Measurements from ENCODE around the gene MYH11. TPM values are rescaled to one million over a fixed set of nuclear protein-coding genes. Genes with fewer than 3 reads are reported as not detected.
"Not testable (repeated sequence)": the region's sequence is repeated elsewhere in the genome, so short reads cannot be mapped to it uniquely, and the experiment has no call there.

MYH11 gene
- total RNA-seq, 1 donor from 2014 or later: not detected

GRCh38 chr16:15757630-15758251, 99.1 kb downstream of the MYH11 start:
- intact Hi-C loops (cut with micrococcal nuclease): no loop called here

DNA sequence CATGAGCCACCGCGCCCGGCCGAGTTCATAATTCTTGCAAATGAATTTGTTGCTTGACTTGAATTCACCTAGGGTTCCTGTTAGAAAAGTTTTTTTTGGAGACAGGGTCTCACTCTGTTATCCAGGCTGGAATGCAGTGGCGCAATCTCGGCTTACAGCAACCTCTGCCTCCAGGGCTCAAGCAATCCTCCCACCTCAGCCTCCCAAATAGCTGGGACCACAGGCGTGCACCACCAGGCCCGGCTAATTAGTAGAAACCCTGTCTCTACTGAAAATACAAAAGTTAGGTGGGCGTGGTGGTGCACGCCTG, 99.8 kb downstream of the MYH11 start:
- intact Hi-C loops (cut with micrococcal nuclease): no loop called here

DNA sequence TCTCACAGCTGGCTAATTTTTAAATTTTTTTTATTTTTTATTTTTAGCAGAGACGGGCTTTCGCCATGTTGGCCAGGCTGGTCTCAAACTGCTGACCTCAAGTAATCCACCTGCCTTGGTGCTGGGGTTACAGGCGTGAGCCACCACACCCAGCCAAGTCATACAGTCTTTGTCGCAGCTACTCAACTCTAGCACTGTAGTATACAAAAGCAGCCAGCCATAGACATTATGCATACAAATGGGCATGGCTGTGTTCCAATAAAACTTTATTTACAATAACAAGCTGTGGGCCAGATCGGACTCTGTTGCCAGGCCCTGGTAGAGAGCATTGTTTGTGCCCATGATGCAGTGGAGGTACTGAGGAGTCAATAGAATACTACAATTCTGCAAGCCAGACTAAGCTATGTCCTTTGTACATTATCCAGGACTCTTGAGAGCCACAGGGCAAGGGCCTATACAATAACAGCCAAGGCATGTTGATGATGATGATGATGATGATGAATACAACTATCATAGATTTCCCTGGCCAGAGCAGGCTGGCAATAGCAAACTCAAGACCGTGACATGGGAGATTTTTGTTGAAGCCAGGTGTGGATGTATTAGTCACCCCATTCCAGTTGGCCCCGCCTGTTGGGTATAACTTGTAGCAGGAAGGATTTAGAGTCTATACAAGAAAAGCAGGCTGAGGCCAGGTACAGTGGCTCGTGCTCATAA, 101.8 kb downstream of the MYH11 start:
- intact Hi-C loops (cut with micrococcal nuclease): no loop called here

GRCh38 chr16:15752717-15753488, 103.9 kb downstream of the MYH11 start:
- intact Hi-C loops (cut with micrococcal nuclease): no loop called here

- intact Hi-C loops (cut with micrococcal nuclease): no loop called here
Observed at GRCh38 chr16:15751940-15752339, 104.9 kb downstream of the MYH11 start.

- intact Hi-C loops (cut with micrococcal nuclease): no loop called here
Observed at GRCh38 chr16:15749985-15750384, 106.8 kb downstream of the MYH11 start.

DNA sequence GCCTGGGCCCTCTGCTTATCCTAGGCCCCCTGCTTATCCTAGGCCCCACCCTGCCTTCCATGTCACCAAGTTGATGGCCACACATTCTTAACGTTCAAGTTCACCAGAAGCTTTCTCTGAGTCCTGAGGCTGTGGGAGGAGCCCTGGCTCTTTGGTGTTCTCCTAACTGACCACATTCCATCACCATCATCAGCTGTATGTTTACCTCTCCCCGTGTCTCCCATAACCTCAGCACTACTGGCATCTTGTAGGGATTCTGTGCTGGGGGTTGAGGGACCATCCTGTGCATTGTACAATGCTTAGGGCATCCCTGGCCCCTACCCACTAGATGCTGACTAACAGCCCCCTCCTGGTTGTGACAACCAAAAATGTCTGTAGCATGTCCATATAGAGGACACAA, 107.5 kb downstream of the MYH11 start:
- intact Hi-C loops (cut with micrococcal nuclease): no loop called here

- intact Hi-C loops (cut with micrococcal nuclease): no loop called here
Observed at GRCh38 chr16:15748654-15749053, 108.2 kb downstream of the MYH11 start.

GRCh38 chr16:15747937-15748336, 108.9 kb downstream of the MYH11 start:
- intact Hi-C loops (cut with micrococcal nuclease): no loop called here

DNA sequence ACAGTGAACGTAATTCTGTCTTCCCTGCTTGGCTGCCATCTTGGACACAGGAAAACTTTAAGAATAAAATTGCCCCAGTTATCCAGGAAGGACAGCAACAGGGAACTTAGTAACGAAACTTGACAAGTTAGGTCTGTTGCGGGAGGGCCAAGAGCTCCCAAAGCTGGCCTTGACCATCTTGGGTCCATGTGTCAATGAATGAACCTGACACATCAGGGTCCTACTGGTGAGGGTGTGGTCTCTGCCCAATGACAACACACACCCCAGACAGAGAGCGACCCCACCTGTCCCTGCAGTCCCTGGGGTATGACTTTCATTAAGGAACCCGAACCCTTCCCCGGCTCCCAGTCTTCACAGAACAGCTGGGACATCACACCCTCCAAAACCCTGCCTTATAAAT, 110.5 kb downstream of the MYH11 start:
- intact Hi-C loops (cut with micrococcal nuclease): no loop called here

GRCh38 chr16:15743657-15744056, 113.2 kb downstream of the MYH11 start:
- intact Hi-C loops (cut with micrococcal nuclease): no loop called here

GRCh38 chr16:15742716-15743115, 114.1 kb downstream of the MYH11 start:
- intact Hi-C loops (cut with micrococcal nuclease): no loop called here

GRCh38 chr16:15741207-15741871, 115.5 kb downstream of the MYH11 start:
- intact Hi-C loops (cut with micrococcal nuclease): no loop called here

DNA sequence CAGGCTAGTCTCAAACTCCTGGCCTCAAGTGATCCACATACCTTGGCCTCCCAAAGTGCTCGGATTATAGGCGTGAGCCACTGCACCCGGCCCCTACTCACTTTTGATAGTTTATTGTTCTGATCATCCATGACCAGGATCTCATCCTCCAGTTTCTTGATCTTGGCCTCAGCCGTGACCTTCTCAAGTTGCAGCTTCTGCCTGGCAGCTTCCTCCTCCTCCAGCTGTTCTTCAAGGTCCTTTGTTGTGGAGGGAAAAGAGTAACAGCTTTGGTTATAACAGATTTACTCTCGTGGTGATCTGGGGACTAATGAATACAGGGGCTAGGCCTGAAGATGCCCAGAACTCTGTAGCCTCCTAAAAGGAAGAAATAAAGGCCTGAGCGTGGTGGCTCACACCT, 116.9 kb downstream of the MYH11 start:
- intact Hi-C loops (cut with micrococcal nuclease): no loop called here

- intact Hi-C loops (cut with micrococcal nuclease): no loop called here
Observed at GRCh38 chr16:15739464-15739863, 117.4 kb downstream of the MYH11 start.

- intact Hi-C loops (cut with micrococcal nuclease): no loop called here
Observed at GRCh38 chr16:15737140-15737644, 119.6 kb downstream of the MYH11 start.

DNA sequence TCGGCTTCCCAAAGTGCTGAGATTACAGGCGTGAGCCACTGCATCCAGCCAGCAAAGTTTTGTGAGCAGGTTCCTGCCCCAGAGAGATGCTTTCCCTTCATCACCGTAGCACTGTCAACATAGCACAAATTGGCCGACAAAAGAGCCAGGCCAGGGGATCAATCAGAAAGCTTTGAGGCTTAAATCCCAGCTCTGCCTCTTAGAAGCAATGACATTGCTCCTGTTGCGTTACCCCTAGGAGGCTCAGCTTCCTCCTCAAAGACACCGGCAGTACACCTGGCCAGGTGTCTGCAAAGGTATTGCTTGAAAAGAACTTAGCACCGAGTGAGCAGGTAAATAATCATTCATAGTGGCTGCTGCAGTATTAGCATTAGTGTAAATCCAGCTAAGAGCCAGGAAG, 120.3 kb downstream of the MYH11 start:
- intact Hi-C loops (cut with micrococcal nuclease): no loop called here

- intact Hi-C loops (cut with micrococcal nuclease): no loop called here
Observed at GRCh38 chr16:15735610-15736009, 121.2 kb downstream of the MYH11 start.

DNA sequence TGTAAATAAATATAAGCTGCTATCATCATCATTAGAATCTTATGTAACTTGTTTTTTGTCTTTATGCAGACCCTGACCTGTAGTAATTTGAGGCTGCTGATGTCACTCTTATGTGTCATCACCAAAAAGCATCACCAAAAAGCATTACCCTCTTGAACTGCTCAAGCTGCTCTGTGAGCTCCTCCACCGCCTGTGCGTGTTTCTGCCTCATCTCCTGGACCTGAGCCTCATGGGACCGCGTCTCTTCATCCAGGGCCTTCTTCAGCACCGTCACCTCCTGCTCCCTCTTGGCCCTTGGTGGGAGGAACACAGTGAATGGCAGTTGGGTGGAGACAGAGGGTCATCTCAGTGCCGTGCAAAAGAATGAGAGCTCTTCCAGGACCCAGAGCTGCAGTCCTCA, 124.4 kb downstream of the MYH11 start:
- intact Hi-C loops (cut with micrococcal nuclease): no loop called here

GRCh38 chr16:15729152-15729551, 127.7 kb downstream of the MYH11 start:
- intact Hi-C loops (cut with micrococcal nuclease): no loop called here

DNA sequence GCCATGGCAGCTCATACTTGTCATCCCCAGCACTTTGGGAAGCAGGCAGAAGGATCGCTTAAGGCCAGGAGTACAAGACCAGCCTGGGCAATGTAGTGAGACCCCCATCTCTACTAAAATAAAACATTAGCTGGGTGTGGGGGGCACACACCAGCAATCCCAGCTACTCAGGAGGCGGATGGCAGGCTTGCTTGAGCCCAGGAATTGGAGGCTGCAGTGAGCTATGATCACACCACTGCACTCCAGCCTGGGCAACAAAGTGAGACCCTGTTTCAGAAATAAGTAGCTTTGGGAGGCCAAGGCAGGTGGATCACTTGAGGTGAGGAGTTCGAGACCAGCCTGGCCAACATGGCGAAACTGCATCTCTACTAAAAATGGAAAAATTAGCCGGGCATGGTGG, 129.1 kb downstream of the MYH11 start:
- intact Hi-C loops (cut with micrococcal nuclease): not testable (repeated sequence)

DNA sequence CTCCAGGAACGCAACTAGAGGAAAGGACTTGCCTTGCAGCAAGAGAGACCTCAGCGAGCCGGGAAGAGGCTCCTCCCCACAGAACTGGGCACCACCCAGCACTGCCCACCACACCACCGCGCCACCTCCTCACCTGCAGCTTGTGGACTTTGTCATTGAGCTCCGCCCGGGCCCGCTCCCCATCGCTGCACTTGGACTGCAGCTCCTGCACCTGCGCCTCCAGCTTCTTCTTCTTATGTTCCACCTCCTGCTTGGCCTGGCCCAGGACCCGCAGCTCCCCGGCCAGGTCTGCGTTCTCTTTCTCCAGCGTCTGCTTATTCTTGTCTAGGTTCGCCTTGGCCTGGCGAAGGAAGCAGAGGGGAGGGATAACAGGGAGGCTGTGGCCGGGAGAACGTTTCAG, 130.1 kb downstream of the MYH11 start:
- intact Hi-C loops (cut with micrococcal nuclease): no loop called here

All from T-helper 2 cell treated with Interferon-gamma antibody and Interleukin-4, amounts not matched to agents 100 ng/mL and 5 ng/mL, for 36 hours (primary cell).